ENCODE data around the gene UBA7. TPM values are rescaled to one million over a fixed set of nuclear protein-coding genes. Genes with fewer than 3 reads are reported as not detected.
A peak's percentile ranks its signal among the peaks of the same experiment; 100 is the strongest.
"Not testable (repeated sequence)": the region's sequence is repeated elsewhere in the genome, so short reads cannot be mapped to it uniquely, and the experiment has no call there.

The UBA7 gene
- total RNA-seq, 6 experiments from 2014 or later = 11.9 to 32.6 (median 28.3) TPM

GRCh38 chr3:49781415-49782199 is 32.1 kb downstream of the UBA7 start:
- H3K9me3 Mint-ChIP-seq = no peaks in the 10 kb centered on the region
- no peak overlapping the region for H3K4me3 Mint-ChIP-seq
- TF ChIP-seq, protein P1, sequence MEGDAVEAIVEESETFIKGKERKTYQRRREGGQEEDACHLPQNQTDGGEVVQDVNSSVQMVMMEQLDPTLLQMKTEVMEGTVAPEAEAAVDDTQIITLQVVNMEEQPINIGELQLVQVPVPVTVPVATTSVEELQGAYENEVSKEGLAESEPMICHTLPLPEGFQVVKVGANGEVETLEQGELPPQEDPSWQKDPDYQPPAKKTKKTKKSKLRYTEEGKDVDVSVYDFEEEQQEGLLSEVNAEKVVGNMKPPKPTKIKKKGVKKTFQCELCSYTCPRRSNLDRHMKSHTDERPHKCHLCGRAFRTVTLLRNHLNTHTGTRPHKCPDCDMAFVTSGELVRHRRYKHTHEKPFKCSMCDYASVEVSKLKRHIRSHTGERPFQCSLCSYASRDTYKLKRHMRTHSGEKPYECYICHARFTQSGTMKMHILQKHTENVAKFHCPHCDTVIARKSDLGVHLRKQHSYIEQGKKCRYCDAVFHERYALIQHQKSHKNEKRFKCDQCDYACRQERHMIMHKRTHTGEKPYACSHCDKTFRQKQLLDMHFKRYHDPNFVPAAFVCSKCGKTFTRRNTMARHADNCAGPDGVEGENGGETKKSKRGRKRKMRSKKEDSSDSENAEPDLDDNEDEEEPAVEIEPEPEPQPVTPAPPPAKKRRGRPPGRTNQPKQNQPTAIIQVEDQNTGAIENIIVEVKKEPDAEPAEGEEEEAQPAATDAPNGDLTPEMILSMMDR (IDR thresholded peaks at IDR 0.05) = no peak
- H3K27me3 Mint-ChIP-seq (ENCODE audit: insufficient read depth) = peaks cover under 1% of the 10 kb centered on the region; the same call in 1 of the 2 replicates
- H3K36me3 Mint-ChIP-seq (ENCODE audit: low read depth) = peaks cover 23% of the 10 kb centered on the region
- 0 out of 2 replicates have a peak overlapping the region, but pooled peaks have one; percentile 21 for H3K27ac Mint-ChIP-seq
- DNase-seq = no peak
- peaks cover 28% of the 10 kb centered on the region for H3K4me1 Mint-ChIP-seq (ENCODE audit: low read depth)

DNA sequence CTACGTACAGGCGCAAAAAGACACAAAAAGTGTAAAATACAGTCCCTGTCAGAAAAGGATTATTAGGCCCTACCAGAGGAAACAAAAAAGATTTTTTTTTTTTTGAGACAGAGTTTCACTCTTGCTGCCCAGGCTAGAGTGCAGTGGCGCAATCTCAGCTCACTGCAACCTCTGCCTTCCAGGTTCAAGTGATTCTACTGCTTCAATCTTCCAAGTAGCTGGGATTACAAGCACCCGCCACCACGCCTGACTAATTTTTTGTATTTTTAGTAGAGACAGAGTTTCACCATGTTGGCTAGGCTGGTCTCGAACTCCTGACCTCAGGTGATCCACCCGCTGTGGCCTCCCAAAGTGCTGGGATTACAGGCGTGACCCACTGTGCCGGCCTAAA is 32.8 kb downstream of the UBA7 start:
- DNase-seq; H3K4me3 Mint-ChIP-seq; H3K27ac Mint-ChIP-seq; H3K27me3 Mint-ChIP-seq (ENCODE audit: insufficient read depth); H3K9me3 Mint-ChIP-seq: not testable (repeated sequence)
- Mint-ChIP-seq H3K4me1 (ENCODE audit: low read depth) (peaks cover 27% of the 10 kb centered on the region), H3K36me3 (ENCODE audit: low read depth) (peaks cover 23% of the 10 kb centered on the region)

DNA sequence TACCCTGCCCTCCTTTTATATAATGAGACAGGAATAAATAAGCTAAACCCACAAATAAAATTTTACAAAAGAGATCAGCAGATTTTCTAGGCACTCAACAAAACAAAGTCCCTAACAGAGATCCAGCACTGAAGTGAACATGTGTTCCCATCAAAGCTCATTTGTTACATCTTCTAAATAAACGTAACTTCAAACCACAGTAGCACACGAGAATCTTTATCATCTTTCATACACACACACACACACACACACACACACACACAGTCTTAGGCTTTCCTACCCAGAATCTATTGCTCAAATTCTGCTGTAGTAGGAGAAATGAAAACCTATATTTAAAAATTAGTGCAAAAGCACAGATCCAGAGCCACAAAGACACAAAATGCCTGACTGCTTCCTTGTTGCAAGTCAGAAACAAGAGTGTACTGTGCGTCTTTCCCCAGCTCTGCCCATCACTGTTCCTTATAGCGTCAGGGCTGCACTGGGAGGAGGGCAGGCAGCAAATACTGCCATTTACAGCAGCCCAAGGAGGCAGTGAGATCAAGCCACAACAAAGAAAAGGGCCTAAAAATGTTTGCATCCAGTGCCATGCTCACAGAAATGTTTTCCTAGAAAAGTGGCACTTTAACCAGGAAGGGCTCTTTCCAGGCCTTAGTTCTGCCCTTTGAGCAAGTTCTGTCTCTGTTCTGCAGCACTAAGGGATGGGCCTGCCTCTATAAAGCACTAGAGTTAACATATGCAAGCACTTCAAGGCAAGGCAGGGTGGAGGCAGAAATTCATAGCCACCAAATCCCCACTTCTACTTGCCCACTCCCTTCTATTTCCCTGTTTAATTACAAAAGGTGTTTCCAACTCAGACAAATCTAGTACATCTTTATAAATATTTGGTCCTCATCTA is 33.4 kb downstream of the UBA7 start:
- TF ChIP-seq, protein P1 (IDR thresholded peaks at IDR 0.05) = no peak
- Mint-ChIP-seq H3K4me1 (ENCODE audit: low read depth) (peaks cover 29% of the 10 kb centered on the region), H3K36me3 (ENCODE audit: low read depth) (peaks cover 17% of the 10 kb centered on the region), H3K27me3 (ENCODE audit: insufficient read depth) (no peaks in the 10 kb centered on the region), H3K4me3 (no peak overlapping the region), H3K27ac (no peak overlapping the region), H3K9me3 (no peaks in the 10 kb centered on the region)
- DNase-seq = no peak

- Mint-ChIP-seq H3K27me3 (ENCODE audit: insufficient read depth) (no peaks in the 10 kb centered on the region), H3K4me3 (no peak overlapping the region), H3K4me1 (ENCODE audit: low read depth) (peaks cover 30% of the 10 kb centered on the region), H3K36me3 (ENCODE audit: low read depth) (peaks cover 10% of the 10 kb centered on the region; the same call in 1 of the 2 replicates), H3K9me3 (no peaks in the 10 kb centered on the region), H3K27ac (no peak overlapping the region)
- DNase-seq = no peak
- TF ChIP-seq, protein P1 (IDR thresholded peaks at IDR 0.05) = no peak
Measured at GRCh38 chr3:49779358-49780079, 34.2 kb downstream of the UBA7 start.

- not testable (repeated sequence) for H3K4me3 Mint-ChIP-seq, DNase-seq
Measured at GRCh38 chr3:49776101-49776500, 37.7 kb downstream of the UBA7 start.

GRCh38 chr3:49775538-49775937 is 38.2 kb downstream of the UBA7 start:
- Mint-ChIP-seq H3K27me3 (ENCODE audit: insufficient read depth) (no peaks in the 10 kb centered on the region), H3K4me1 (ENCODE audit: low read depth) (peaks cover 31% of the 10 kb centered on the region), H3K36me3 (ENCODE audit: low read depth) (0 out of 2 replicates have a peak, but pooled peaks cover 10% of the 10 kb centered on the region), H3K27ac (no peak overlapping the region), H3K9me3 (no peaks in the 10 kb centered on the region), H3K4me3 (no peak overlapping the region)
- TF ChIP-seq, protein P1 (IDR thresholded peaks at IDR 0.05) = no peak
- DNase-seq = no peak

More at GRCh38 chr3:49776101-49776500, 37.7 kb downstream of the UBA7 start:
- Mint-ChIP-seq H3K4me1 (ENCODE audit: low read depth) (peaks cover 30% of the 10 kb centered on the region), H3K36me3 (ENCODE audit: low read depth) (0 out of 2 replicates have a peak, but pooled peaks cover 10% of the 10 kb centered on the region)
- not testable (repeated sequence) for H3K9me3 Mint-ChIP-seq; H3K27me3 Mint-ChIP-seq (ENCODE audit: insufficient read depth); H3K27ac Mint-ChIP-seq
